Measurements from ENCODE around the gene VSIG10L2.
A peak's percentile ranks its signal among the peaks of the same experiment; 100 is the strongest.
"Not testable (repeated sequence)": the region's sequence is repeated elsewhere in the genome, so short reads cannot be mapped to it uniquely, and the experiment has no call there.

VSIG10L2 gene

GRCh38 chr11:125976156-125976555 lies 30.3 kb downstream of the VSIG10L2 start:
- Histone ChIP-seq H3K9ac (ENCODE audit: low read depth, low read length) (no peak overlapping the region), H3K4me1 (ENCODE audit: control insufficient read depth, insufficient read depth, low read length) (peaks cover 14% of the 10 kb centered on the region; the same call in 1 of the 2 replicates), H3K4me3 (ENCODE audit: low read depth, low read length) (no peak overlapping the region), H3K27ac (ENCODE audit: low read depth, low read length) (no peak overlapping the region), H3K9me3 (ENCODE audit: control insufficient read depth, insufficient read depth, low read length) (no peaks in the 10 kb centered on the region), H3K27me3 (ENCODE audit: control insufficient read depth, insufficient read depth, low read length) (no peaks in the 10 kb centered on the region), H3K36me3 (ENCODE audit: control insufficient read depth, insufficient read depth, low read length) (peaks cover 12% of the 10 kb centered on the region)

GRCh38 chr11:125977333-125977732 lies 31.5 kb downstream of the VSIG10L2 start:
- Histone ChIP-seq H3K9ac (ENCODE audit: low read depth, low read length) (no peak overlapping the region), H3K36me3 (ENCODE audit: control insufficient read depth, insufficient read depth, low read length) (peaks cover 14% of the 10 kb centered on the region), H3K4me3 (ENCODE audit: low read depth, low read length) (no peak overlapping the region), H3K27ac (ENCODE audit: low read depth, low read length) (no peak overlapping the region), H3K9me3 (ENCODE audit: control insufficient read depth, insufficient read depth, low read length) (no peaks in the 10 kb centered on the region), H3K27me3 (ENCODE audit: control insufficient read depth, insufficient read depth, low read length) (no peaks in the 10 kb centered on the region), H3K4me1 (ENCODE audit: control insufficient read depth, insufficient read depth, low read length) (peaks cover 14% of the 10 kb centered on the region; the same call in 1 of the 2 replicates)

- H3K4me1 ChIP-seq (ENCODE audit: control insufficient read depth, insufficient read depth, low read length): peaks cover 14% of the 10 kb centered on the region; the same call in 1 of the 2 replicates
Observed at GRCh38 chr11:125978181-125978716, 32.4 kb downstream of the VSIG10L2 start.

GRCh38 chr11:125978778-125979407 lies 33.0 kb downstream of the VSIG10L2 start:
- Histone ChIP-seq H3K9ac (ENCODE audit: low read depth, low read length) (no peak overlapping the region), H3K36me3 (ENCODE audit: control insufficient read depth, insufficient read depth, low read length) (peaks cover 28% of the 10 kb centered on the region), H3K9me3 (ENCODE audit: control insufficient read depth, insufficient read depth, low read length) (no peaks in the 10 kb centered on the region), H3K4me1 (ENCODE audit: control insufficient read depth, insufficient read depth, low read length) (peaks cover 14% of the 10 kb centered on the region; the same call in 1 of the 2 replicates), H3K4me3 (ENCODE audit: low read depth, low read length) (no peak overlapping the region), H3K27ac (ENCODE audit: low read depth, low read length) (no peak overlapping the region), H3K27me3 (ENCODE audit: control insufficient read depth, insufficient read depth, low read length) (no peaks in the 10 kb centered on the region)

More at GRCh38 chr11:125978181-125978716, 32.4 kb downstream of the VSIG10L2 start:
- Histone ChIP-seq H3K27me3 (ENCODE audit: control insufficient read depth, insufficient read depth, low read length) (no peaks in the 10 kb centered on the region), H3K36me3 (ENCODE audit: control insufficient read depth, insufficient read depth, low read length) (peaks cover 21% of the 10 kb centered on the region), H3K9me3 (ENCODE audit: control insufficient read depth, insufficient read depth, low read length) (no peaks in the 10 kb centered on the region), H3K9ac (ENCODE audit: low read depth, low read length) (no peak overlapping the region), H3K27ac (ENCODE audit: low read depth, low read length) (no peak overlapping the region), H3K4me3 (ENCODE audit: low read depth, low read length) (no peak overlapping the region)

- Histone ChIP-seq H3K4me1 (ENCODE audit: control insufficient read depth, insufficient read depth, low read length) (peaks cover 14% of the 10 kb centered on the region; the same call in 1 of the 2 replicates), H3K36me3 (ENCODE audit: control insufficient read depth, insufficient read depth, low read length) (peaks cover 31% of the 10 kb centered on the region), H3K4me3 (ENCODE audit: low read depth, low read length) (no peak overlapping the region), H3K9ac (ENCODE audit: low read depth, low read length) (no peak overlapping the region), H3K9me3 (ENCODE audit: control insufficient read depth, insufficient read depth, low read length) (no peaks in the 10 kb centered on the region), H3K27me3 (ENCODE audit: control insufficient read depth, insufficient read depth, low read length) (no peaks in the 10 kb centered on the region), H3K27ac (ENCODE audit: low read depth, low read length) (no peak overlapping the region)
Observed at GRCh38 chr11:125979511-125979910, 33.7 kb downstream of the VSIG10L2 start.

- Histone ChIP-seq H3K27ac (ENCODE audit: low read depth, low read length) (peak overlapping the region; percentile 11), H3K9me3 (ENCODE audit: control insufficient read depth, insufficient read depth, low read length) (no peaks in the 10 kb centered on the region), H3K27me3 (ENCODE audit: control insufficient read depth, insufficient read depth, low read length) (no peaks in the 10 kb centered on the region), H3K4me1 (ENCODE audit: control insufficient read depth, insufficient read depth, low read length) (peaks cover 14% of the 10 kb centered on the region; the same call in 1 of the 2 replicates), H3K9ac (ENCODE audit: low read depth, low read length) (no peak overlapping the region), H3K4me3 (ENCODE audit: low read depth, low read length) (no peak overlapping the region), H3K36me3 (ENCODE audit: control insufficient read depth, insufficient read depth, low read length) (peaks cover 31% of the 10 kb centered on the region)
Observed at GRCh38 chr11:125980436-125980835, 34.6 kb downstream of the VSIG10L2 start.

GRCh38 chr11:125982348-125982730 lies 36.5 kb downstream of the VSIG10L2 start:
- Histone ChIP-seq H3K27ac (ENCODE audit: low read depth, low read length) (no peak overlapping the region), H3K9ac (ENCODE audit: low read depth, low read length) (no peak overlapping the region), H3K36me3 (ENCODE audit: control insufficient read depth, insufficient read depth, low read length) (peaks cover 31% of the 10 kb centered on the region), H3K4me1 (ENCODE audit: control insufficient read depth, insufficient read depth, low read length) (peaks cover 14% of the 10 kb centered on the region; the same call in 1 of the 2 replicates), H3K4me3 (ENCODE audit: low read depth, low read length) (no peak overlapping the region), H3K27me3 (ENCODE audit: control insufficient read depth, insufficient read depth, low read length) (no peaks in the 10 kb centered on the region), H3K9me3 (ENCODE audit: control insufficient read depth, insufficient read depth, low read length) (no peaks in the 10 kb centered on the region)

GRCh38 chr11:125985956-125986355 lies 40.1 kb downstream of the VSIG10L2 start:
- not testable (repeated sequence) for H3K27ac ChIP-seq (ENCODE audit: low read depth, low read length); H3K9me3 ChIP-seq (ENCODE audit: control insufficient read depth, insufficient read depth, low read length); H3K4me3 ChIP-seq (ENCODE audit: low read depth, low read length); H3K9ac ChIP-seq (ENCODE audit: low read depth, low read length); H3K27me3 ChIP-seq (ENCODE audit: control insufficient read depth, insufficient read depth, low read length); H3K4me1 ChIP-seq (ENCODE audit: control insufficient read depth, insufficient read depth, low read length)
- peaks cover 37% of the 10 kb centered on the region for H3K36me3 ChIP-seq (ENCODE audit: control insufficient read depth, insufficient read depth, low read length)

GRCh38 chr11:125987066-125987641 lies 41.3 kb downstream of the VSIG10L2 start:
- Histone ChIP-seq H3K9me3 (ENCODE audit: control insufficient read depth, insufficient read depth, low read length) (no peaks in the 10 kb centered on the region), H3K4me1 (ENCODE audit: control insufficient read depth, insufficient read depth, low read length) (no peaks in the 10 kb centered on the region), H3K27ac (ENCODE audit: low read depth, low read length) (no peak overlapping the region), H3K4me3 (ENCODE audit: low read depth, low read length) (no peak overlapping the region), H3K27me3 (ENCODE audit: control insufficient read depth, insufficient read depth, low read length) (no peaks in the 10 kb centered on the region), H3K9ac (ENCODE audit: low read depth, low read length) (no peak overlapping the region), H3K36me3 (ENCODE audit: control insufficient read depth, insufficient read depth, low read length) (peaks cover 33% of the 10 kb centered on the region)

GRCh38 chr11:125990244-125990643 lies 44.4 kb downstream of the VSIG10L2 start:
- Histone ChIP-seq H3K4me3 (ENCODE audit: low read depth, low read length) (no peak overlapping the region), H3K4me1 (ENCODE audit: control insufficient read depth, insufficient read depth, low read length) (peaks cover 5% of the 10 kb centered on the region), H3K27ac (ENCODE audit: low read depth, low read length) (no peak overlapping the region)

GRCh38 chr11:125992893-125993292 lies 47.0 kb downstream of the VSIG10L2 start:
- peaks cover 5% of the 10 kb centered on the region for H3K4me1 ChIP-seq (ENCODE audit: control insufficient read depth, insufficient read depth, low read length)
- H3K27me3 ChIP-seq (ENCODE audit: control insufficient read depth, insufficient read depth, low read length): no peaks in the 10 kb centered on the region
- no peak overlapping the region for H3K9ac ChIP-seq (ENCODE audit: low read depth, low read length)
- no peak overlapping the region for H3K4me3 ChIP-seq (ENCODE audit: low read depth, low read length)
- H3K9me3 ChIP-seq (ENCODE audit: control insufficient read depth, insufficient read depth, low read length): no peaks in the 10 kb centered on the region
- no peak overlapping the region for H3K27ac ChIP-seq (ENCODE audit: low read depth, low read length)
- peaks cover 36% of the 10 kb centered on the region for H3K36me3 ChIP-seq (ENCODE audit: control insufficient read depth, insufficient read depth, low read length)

More at GRCh38 chr11:125990244-125990643, 44.4 kb downstream of the VSIG10L2 start:
- H3K36me3 ChIP-seq (ENCODE audit: control insufficient read depth, insufficient read depth, low read length): peaks cover 27% of the 10 kb centered on the region
- H3K9me3 ChIP-seq (ENCODE audit: control insufficient read depth, insufficient read depth, low read length): no peaks in the 10 kb centered on the region
- H3K27me3 ChIP-seq (ENCODE audit: control insufficient read depth, insufficient read depth, low read length): no peaks in the 10 kb centered on the region
- H3K9ac ChIP-seq (ENCODE audit: low read depth, low read length): no peak overlapping the region
